Progenitor cell of endocrine pancreas (in vitro differentiated cells): ENCODE measurements around the gene ERBB4. TPM values are rescaled to one million over a fixed set of nuclear protein-coding genes. Genes with fewer than 3 reads are reported as not detected.

ENCODE experiments used
- DNase-seq: peaks from one replicate; pipeline ENCODE4 v3.0.0; 2021; ENCODE audit warnings: low spot score; ENCODE audit not compliant: unreplicated experiment
- H3K27ac Mint-ChIP-seq: 2 replicates; pipeline ENCODE4 v1.8.0; 2021; ENCODE audit warnings: mild to moderate bottlenecking, moderate library complexity, mixed read lengths
- H3K27me3 Mint-ChIP-seq: 2 replicates; pipeline ENCODE4 v1.8.0; 2021; ENCODE audit warnings: mixed read lengths
- H3K36me3 Mint-ChIP-seq: 2 replicates; pipeline ENCODE4 v1.8.0; 2022; ENCODE audit warnings: mixed read lengths; ENCODE audit not compliant: insufficient read depth
- H3K4me1 Mint-ChIP-seq: 2 replicates; pipeline ENCODE4 v1.8.0; 2021; ENCODE audit warnings: low read depth, mixed read lengths
- H3K4me3 Mint-ChIP-seq: 2 replicates; pipeline ENCODE4 v1.8.0; 2021; ENCODE audit warnings: low read depth, mild to moderate bottlenecking, moderate library complexity, mixed read lengths
- H3K9me3 Mint-ChIP-seq: 2 replicates; pipeline ENCODE4 v1.8.0; 2021; ENCODE audit warnings: low read depth, mixed read lengths
- total RNA-seq: library from RNA; stranded (reverse); gene quantifications from 2 replicates; pipeline ENCODE4 v1.2.1, GENCODE V29; 2021
- TF ChIP-seq, protein P1 (sequence below): fragments of 200-600 bp; sonication (generic); IDR thresholded peaks from one replicate; pipeline ENCODE4 v1.5.0; 2021; ENCODE audit warnings: antibody characterized with exemption, mild to moderate bottlenecking; ENCODE audit not compliant: unreplicated experiment

ERBB4 gene
- total RNA-seq, 1 donor from 2014 or later: 43.8 TPM

DNA sequence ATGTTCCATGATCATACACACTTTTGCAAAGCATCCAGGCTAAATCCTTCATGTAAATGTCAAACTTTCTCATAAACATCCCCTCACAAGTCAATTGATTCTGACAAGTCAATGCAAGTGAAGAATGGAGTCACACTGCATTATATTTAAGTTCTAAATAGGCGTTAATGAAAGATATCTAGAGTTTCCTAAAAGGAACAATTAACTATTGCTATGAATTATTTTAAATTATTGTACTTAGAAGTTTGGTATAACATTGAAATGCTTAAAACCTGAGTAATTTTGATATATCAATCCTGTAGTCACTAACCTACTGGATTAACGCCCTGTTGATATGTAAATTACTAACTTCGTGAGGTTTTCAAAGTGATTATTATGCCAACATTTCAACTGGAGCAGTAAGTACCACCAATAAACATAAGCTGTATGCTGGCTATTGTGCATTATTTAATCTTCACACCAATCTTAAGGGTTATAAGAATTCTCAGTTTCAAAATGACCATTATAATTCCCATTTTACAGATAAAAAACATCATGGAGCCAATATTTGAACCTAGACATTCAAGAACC is 884.3 kb downstream of the ERBB4 start:
- DNase-seq: no peak
- Mint-ChIP-seq H3K9me3 (no peaks in the 10 kb centered on the region), H3K36me3 (peaks cover 2% of the 10 kb centered on the region), H3K27ac (no peak overlapping the region), H3K27me3 (no peaks in the 10 kb centered on the region), H3K4me3 (no peak overlapping the region), H3K4me1 (no peaks in the 10 kb centered on the region)
- TF ChIP-seq, protein P1, sequence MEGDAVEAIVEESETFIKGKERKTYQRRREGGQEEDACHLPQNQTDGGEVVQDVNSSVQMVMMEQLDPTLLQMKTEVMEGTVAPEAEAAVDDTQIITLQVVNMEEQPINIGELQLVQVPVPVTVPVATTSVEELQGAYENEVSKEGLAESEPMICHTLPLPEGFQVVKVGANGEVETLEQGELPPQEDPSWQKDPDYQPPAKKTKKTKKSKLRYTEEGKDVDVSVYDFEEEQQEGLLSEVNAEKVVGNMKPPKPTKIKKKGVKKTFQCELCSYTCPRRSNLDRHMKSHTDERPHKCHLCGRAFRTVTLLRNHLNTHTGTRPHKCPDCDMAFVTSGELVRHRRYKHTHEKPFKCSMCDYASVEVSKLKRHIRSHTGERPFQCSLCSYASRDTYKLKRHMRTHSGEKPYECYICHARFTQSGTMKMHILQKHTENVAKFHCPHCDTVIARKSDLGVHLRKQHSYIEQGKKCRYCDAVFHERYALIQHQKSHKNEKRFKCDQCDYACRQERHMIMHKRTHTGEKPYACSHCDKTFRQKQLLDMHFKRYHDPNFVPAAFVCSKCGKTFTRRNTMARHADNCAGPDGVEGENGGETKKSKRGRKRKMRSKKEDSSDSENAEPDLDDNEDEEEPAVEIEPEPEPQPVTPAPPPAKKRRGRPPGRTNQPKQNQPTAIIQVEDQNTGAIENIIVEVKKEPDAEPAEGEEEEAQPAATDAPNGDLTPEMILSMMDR: no peak

DNA sequence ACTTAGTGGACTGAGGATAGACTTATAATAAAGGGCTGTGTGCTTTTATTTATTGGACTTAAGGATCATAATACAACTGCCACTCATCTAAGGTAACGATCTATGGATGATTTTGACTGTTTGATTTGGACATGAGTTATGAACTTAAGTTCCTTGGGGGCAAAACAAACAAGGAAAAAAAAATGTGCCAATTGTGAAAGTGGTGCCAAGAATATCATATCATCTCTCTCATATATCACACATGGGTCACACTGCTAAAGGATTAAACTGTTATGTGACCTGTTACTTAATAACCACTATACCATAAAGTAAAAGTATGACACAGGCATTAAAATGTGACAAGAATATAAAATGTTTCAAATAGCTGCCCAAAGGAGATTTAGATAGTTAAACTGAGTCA is 886.3 kb downstream of the ERBB4 start:
- H3K36me3 Mint-ChIP-seq: peaks cover 2% of the 10 kb centered on the region
- TF ChIP-seq, protein P1: no peak

DNA sequence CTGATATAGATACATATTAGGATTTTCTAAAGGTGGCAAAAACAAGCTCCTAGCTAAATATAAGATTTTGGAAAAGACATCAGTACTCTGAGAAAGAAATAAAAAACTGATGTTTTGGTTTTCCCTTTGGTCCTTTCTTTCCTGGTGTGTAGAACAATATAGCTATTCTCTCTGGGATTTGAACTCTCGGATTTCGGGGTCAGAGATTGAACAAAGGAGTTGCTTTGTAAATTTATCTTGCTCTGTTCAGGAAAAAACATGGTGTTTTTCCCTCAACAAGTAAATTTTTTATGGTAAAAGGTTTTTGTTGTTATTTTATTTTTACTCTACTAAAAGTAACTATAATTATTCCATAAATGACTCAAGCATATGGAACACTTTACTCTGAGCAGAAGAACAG is 889.3 kb downstream of the ERBB4 start:
- no peaks in the 10 kb centered on the region for H3K27me3 Mint-ChIP-seq
- no peaks in the 10 kb centered on the region for H3K4me1 Mint-ChIP-seq
- H3K36me3 Mint-ChIP-seq: no peaks in the 10 kb centered on the region
- H3K27ac Mint-ChIP-seq: no peak overlapping the region
- TF ChIP-seq, protein P1: no peak
- no peak overlapping the region for H3K4me3 Mint-ChIP-seq
- DNase-seq: no peak
- no peaks in the 10 kb centered on the region for H3K9me3 Mint-ChIP-seq

More for the DNA sequence above, 886.3 kb downstream of the ERBB4 start:
- no peak for DNase-seq
- Mint-ChIP-seq H3K27ac (no peak overlapping the region), H3K9me3 (no peaks in the 10 kb centered on the region), H3K4me3 (no peak overlapping the region), H3K4me1 (no peaks in the 10 kb centered on the region), H3K27me3 (no peaks in the 10 kb centered on the region)

DNA sequence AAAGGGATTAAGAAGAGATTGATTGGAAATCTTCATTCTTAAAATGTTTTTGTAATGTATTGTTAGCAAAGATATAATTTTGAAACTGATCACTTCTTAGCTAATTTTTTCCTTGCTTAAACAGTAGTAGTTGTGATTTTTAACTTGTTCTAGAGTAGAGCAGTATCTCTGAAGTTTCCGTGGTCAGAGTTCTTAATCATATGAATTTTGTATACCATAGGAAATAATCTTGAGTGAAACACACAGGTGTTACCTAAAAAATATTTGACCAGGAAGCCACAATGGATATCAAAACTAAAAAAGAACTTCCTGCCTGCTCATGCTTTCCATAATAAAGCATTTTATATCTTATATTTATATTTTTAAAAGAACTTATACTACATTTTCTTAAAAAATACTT is 907.1 kb downstream of the ERBB4 start:
- no peak overlapping the region for H3K27ac Mint-ChIP-seq
- no peaks in the 10 kb centered on the region for H3K27me3 Mint-ChIP-seq
- TF ChIP-seq, protein P1: no peak
- no peak for DNase-seq
- H3K36me3 Mint-ChIP-seq: peaks cover 11% of the 10 kb centered on the region
- peaks cover 8% of the 10 kb centered on the region for H3K9me3 Mint-ChIP-seq
- H3K4me1 Mint-ChIP-seq: no peaks in the 10 kb centered on the region
- no peak overlapping the region for H3K4me3 Mint-ChIP-seq

DNA sequence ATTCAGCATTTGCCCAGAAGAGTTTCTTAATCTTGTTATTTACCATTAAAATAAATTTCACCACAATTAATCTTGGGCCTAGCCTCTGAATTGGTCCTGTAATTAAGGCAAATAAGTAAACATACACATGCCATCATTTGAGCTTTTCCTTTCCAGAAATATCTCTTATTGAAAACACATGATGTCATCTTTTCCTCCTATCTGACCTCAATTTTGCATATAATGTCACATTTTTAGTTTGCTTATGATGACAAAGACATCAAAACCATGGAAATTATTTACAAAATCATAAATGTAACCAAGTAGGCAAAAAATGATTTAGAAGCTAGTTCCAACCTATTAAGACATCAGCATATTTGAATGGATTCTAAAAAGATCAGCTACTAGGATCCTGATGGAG is 915.5 kb downstream of the ERBB4 start:
- Mint-ChIP-seq H3K27ac (no peak overlapping the region), H3K27me3 (no peaks in the 10 kb centered on the region), H3K9me3 (peaks cover 3% of the 10 kb centered on the region), H3K4me1 (no peaks in the 10 kb centered on the region), H3K36me3 (peaks cover 2% of the 10 kb centered on the region), H3K4me3 (no peak overlapping the region)
- no peak for DNase-seq
- TF ChIP-seq, protein P1: no peak
